ENCODE measurements around the gene OR3A1.
"Not testable (repeated sequence)": the region's sequence is repeated elsewhere in the genome, so short reads cannot be mapped to it uniquely, and the experiment has no call there.

The OR3A1 gene

DNA sequence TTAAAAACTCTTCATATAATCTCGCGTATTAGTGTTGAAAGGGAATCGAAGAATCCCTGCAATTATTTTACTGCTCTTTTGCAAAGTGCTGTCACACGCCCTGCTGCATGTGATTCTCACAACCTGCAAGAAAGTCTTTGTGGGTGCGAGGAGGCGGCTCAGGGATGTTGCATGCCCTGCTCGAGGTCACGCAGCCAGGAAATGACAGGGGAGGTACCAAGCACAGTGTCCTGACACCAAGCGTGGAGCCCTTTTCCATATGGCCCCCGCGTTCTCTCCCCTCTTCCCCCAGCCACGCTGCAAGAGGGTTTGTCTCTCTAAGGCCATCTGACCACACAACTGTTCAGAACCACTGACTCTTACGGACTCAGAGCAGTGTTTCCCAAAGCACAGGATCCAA is 37.6 kb downstream of the OR3A1 start:
- Histone ChIP-seq H3K27me3 (ENCODE audit: insufficient read depth, low read length, poor library complexity, severe bottlenecking) (no peaks in the 10 kb centered on the region), H3K79me2 (ENCODE audit: insufficient read depth, low read length) (no peaks in the 10 kb centered on the region), H3K4me2 (ENCODE audit: low read depth, low read length, poor library complexity, severe bottlenecking) (no peak overlapping the region)

GRCh38 chr17:3260163-3260562 is 38.0 kb downstream of the OR3A1 start:
- H4K20me1 ChIP-seq (ENCODE audit: insufficient read depth, low read length, poor library complexity, severe bottlenecking), result no peaks in the 10 kb centered on the region
- no peak overlapping the region for H3K4me3 ChIP-seq (ENCODE audit: low read length, poor library complexity, severe bottlenecking)
- no peaks in the 10 kb centered on the region for H3K79me2 ChIP-seq (ENCODE audit: insufficient read depth, low read length)
- no peaks in the 10 kb centered on the region for H3K36me3 ChIP-seq (ENCODE audit: insufficient read depth, low read length)
- no peak overlapping the region for H3K4me2 ChIP-seq (ENCODE audit: low read depth, low read length, poor library complexity, severe bottlenecking)
- H3K9ac ChIP-seq (ENCODE audit: low read depth, low read length, poor library complexity, severe bottlenecking), result no peak overlapping the region
- no peaks in the 10 kb centered on the region for H3K27me3 ChIP-seq (ENCODE audit: insufficient read depth, low read length, poor library complexity, severe bottlenecking)
- no peaks in the 10 kb centered on the region for H3F3A ChIP-seq (ENCODE audit: low read depth)
- H3K9me3 ChIP-seq (ENCODE audit: insufficient read depth, low read depth, low read length), result no peaks in the 10 kb centered on the region
- H3K4me1 ChIP-seq (ENCODE audit: insufficient read depth, low read length, poor library complexity, severe bottlenecking), result no peaks in the 10 kb centered on the region
- no peak overlapping the region for H2AFZ ChIP-seq (ENCODE audit: low read length)
- no peak for TF ChIP-seq EZH2phosphoT487 (IDR thresholded peaks at IDR 0.05; ENCODE audit: borderline replicate concordance)
- TF ChIP-seq, protein P1, sequence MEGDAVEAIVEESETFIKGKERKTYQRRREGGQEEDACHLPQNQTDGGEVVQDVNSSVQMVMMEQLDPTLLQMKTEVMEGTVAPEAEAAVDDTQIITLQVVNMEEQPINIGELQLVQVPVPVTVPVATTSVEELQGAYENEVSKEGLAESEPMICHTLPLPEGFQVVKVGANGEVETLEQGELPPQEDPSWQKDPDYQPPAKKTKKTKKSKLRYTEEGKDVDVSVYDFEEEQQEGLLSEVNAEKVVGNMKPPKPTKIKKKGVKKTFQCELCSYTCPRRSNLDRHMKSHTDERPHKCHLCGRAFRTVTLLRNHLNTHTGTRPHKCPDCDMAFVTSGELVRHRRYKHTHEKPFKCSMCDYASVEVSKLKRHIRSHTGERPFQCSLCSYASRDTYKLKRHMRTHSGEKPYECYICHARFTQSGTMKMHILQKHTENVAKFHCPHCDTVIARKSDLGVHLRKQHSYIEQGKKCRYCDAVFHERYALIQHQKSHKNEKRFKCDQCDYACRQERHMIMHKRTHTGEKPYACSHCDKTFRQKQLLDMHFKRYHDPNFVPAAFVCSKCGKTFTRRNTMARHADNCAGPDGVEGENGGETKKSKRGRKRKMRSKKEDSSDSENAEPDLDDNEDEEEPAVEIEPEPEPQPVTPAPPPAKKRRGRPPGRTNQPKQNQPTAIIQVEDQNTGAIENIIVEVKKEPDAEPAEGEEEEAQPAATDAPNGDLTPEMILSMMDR (conservative IDR thresholded peaks at IDR 0.05; ENCODE audit: low read length), result no peak
- no peaks in the 10 kb centered on the region for H3K9me2 ChIP-seq (replicated peaks; ENCODE audit: low read depth, low read length)

More for the DNA sequence above, 37.6 kb downstream of the OR3A1 start:
- Histone ChIP-seq H2AFZ (ENCODE audit: low read length) (no peak overlapping the region), H3K9me2 (replicated peaks; ENCODE audit: low read depth, low read length) (no peaks in the 10 kb centered on the region), H3K9me3 (ENCODE audit: insufficient read depth, low read depth, low read length) (no peaks in the 10 kb centered on the region), H4K20me1 (ENCODE audit: insufficient read depth, low read length, poor library complexity, severe bottlenecking) (no peaks in the 10 kb centered on the region), H3K9ac (ENCODE audit: low read depth, low read length, poor library complexity, severe bottlenecking) (no peak overlapping the region), H3K36me3 (ENCODE audit: insufficient read depth, low read length) (no peaks in the 10 kb centered on the region), H3K4me3 (ENCODE audit: low read length, poor library complexity, severe bottlenecking) (no peak overlapping the region), H3K4me1 (ENCODE audit: insufficient read depth, low read length, poor library complexity, severe bottlenecking) (no peaks in the 10 kb centered on the region), H3F3A (ENCODE audit: low read depth) (no peaks in the 10 kb centered on the region)
- no peak for TF ChIP-seq EZH2phosphoT487 (IDR thresholded peaks at IDR 0.05; ENCODE audit: borderline replicate concordance)
- TF ChIP-seq, protein P1 (conservative IDR thresholded peaks at IDR 0.05; ENCODE audit: low read length), result no peak

GRCh38 chr17:3256575-3256974 is 41.6 kb downstream of the OR3A1 start:
- Histone ChIP-seq H3K36me3 (ENCODE audit: insufficient read depth, low read length) (no peaks in the 10 kb centered on the region), H2AFZ (ENCODE audit: low read length) (no peak overlapping the region), H3K27me3 (ENCODE audit: insufficient read depth, low read length, poor library complexity, severe bottlenecking) (no peaks in the 10 kb centered on the region), H4K20me1 (ENCODE audit: insufficient read depth, low read length, poor library complexity, severe bottlenecking) (no peaks in the 10 kb centered on the region), H3K9me3 (ENCODE audit: insufficient read depth, low read depth, low read length) (no peaks in the 10 kb centered on the region), H3K9me2 (replicated peaks; ENCODE audit: low read depth, low read length) (no peaks in the 10 kb centered on the region), H3K9ac (ENCODE audit: low read depth, low read length, poor library complexity, severe bottlenecking) (no peak overlapping the region), H3K4me3 (ENCODE audit: low read length, poor library complexity, severe bottlenecking) (no peak overlapping the region), H3K79me2 (ENCODE audit: insufficient read depth, low read length) (no peaks in the 10 kb centered on the region), H3K4me2 (ENCODE audit: low read depth, low read length, poor library complexity, severe bottlenecking) (no peak overlapping the region), H3K4me1 (ENCODE audit: insufficient read depth, low read length, poor library complexity, severe bottlenecking) (no peaks in the 10 kb centered on the region), H3F3A (ENCODE audit: low read depth) (no peaks in the 10 kb centered on the region)
- TF ChIP-seq EZH2phosphoT487 (IDR thresholded peaks at IDR 0.05; ENCODE audit: borderline replicate concordance), result no peak
- TF ChIP-seq, protein P1 (conservative IDR thresholded peaks at IDR 0.05; ENCODE audit: low read length), result no peak

DNA sequence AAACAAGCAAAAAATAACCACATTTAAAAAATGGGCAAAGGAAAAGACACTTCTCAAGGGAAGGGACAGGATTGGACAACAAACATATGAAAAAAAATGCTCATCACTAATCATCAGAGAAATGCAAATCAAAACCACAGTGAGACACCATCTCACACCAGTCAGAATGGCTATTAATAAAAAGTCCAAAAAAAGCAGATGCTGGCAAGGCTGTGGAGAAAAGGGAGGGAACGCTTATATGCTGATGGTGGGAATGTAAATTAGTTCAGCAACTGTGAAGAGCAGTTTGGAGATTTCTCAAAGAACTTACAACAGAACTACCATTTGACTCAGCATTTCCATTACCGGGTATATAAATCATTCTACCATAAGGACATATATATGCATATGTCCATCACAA is 49.1 kb downstream of the OR3A1 start:
- not testable (repeated sequence) for H3K4me2 ChIP-seq (ENCODE audit: low read depth, low read length, poor library complexity, severe bottlenecking); H3K4me1 ChIP-seq (ENCODE audit: insufficient read depth, low read length, poor library complexity, severe bottlenecking); H3F3A ChIP-seq (ENCODE audit: low read depth); H3K9me2 ChIP-seq (replicated peaks; ENCODE audit: low read depth, low read length); H4K20me1 ChIP-seq (ENCODE audit: insufficient read depth, low read length, poor library complexity, severe bottlenecking); H3K27me3 ChIP-seq (ENCODE audit: insufficient read depth, low read length, poor library complexity, severe bottlenecking); H3K9ac ChIP-seq (ENCODE audit: low read depth, low read length, poor library complexity, severe bottlenecking); H3K4me3 ChIP-seq (ENCODE audit: low read length, poor library complexity, severe bottlenecking); H3K9me3 ChIP-seq (ENCODE audit: insufficient read depth, low read depth, low read length); H3K36me3 ChIP-seq (ENCODE audit: insufficient read depth, low read length); H3K79me2 ChIP-seq (ENCODE audit: insufficient read depth, low read length); H2AFZ ChIP-seq (ENCODE audit: low read length)

DNA sequence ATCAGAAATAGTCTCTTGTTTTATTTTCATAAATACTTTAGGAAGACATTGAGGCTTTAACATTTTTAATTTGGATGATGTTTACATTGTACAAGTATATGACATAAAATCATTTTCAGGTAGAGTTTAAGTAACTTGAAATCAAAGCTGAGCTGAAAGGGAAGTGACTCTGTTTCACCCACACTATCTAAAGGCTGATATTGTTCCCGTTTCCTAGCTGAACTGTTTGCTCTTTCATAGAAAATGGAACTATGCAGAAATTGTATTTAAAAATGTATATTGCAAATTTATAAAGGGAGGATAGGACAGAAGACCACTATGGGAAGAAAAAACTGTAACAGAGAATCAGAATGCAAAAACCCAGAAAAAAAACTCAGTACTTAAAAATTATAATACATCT is 53.3 kb downstream of the OR3A1 start:
- H4K20me1 ChIP-seq (ENCODE audit: insufficient read depth, low read length, poor library complexity, severe bottlenecking); H3K4me2 ChIP-seq (ENCODE audit: low read depth, low read length, poor library complexity, severe bottlenecking); H3K27me3 ChIP-seq (ENCODE audit: insufficient read depth, low read length, poor library complexity, severe bottlenecking); H3K4me1 ChIP-seq (ENCODE audit: insufficient read depth, low read length, poor library complexity, severe bottlenecking); H3K9ac ChIP-seq (ENCODE audit: low read depth, low read length, poor library complexity, severe bottlenecking); H3K9me2 ChIP-seq (replicated peaks; ENCODE audit: low read depth, low read length); H3K36me3 ChIP-seq (ENCODE audit: insufficient read depth, low read length); H3K4me3 ChIP-seq (ENCODE audit: low read length, poor library complexity, severe bottlenecking); H3F3A ChIP-seq (ENCODE audit: low read depth); H3K79me2 ChIP-seq (ENCODE audit: insufficient read depth, low read length); H2AFZ ChIP-seq (ENCODE audit: low read length); H3K9me3 ChIP-seq (ENCODE audit: insufficient read depth, low read depth, low read length): not testable (repeated sequence)

Measured in Loucy (cell line).